ENCODE measurements around the gene ODF2.
"Not testable (repeated sequence)": the region's sequence is repeated elsewhere in the genome, so short reads cannot be mapped to it uniquely, and the experiment has no call there.

The ODF2 gene

DNA sequence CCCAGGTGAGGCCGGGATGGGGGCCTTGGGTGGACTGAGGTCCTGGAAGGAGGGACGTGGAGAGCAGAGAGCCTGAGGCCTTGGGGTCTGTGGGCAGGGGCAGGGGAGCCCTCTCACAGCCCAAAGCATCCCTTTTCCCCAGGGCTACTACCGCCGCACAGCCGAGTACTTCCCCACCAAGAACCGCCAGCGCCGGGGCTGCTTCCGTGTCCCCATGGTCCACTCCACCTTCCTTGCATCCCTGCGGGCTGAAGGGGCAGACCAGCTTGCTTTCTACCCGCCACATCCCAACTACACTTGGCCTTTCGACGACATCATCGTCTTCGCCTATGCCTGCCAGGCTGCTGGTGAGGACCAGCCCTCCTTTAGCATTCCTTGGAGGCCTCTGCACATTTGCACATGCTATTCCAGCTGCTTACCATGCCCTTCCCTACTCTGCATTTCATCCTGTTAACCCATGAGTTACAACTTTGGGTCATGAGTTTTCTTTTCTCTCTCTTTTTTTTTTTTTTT is 31.5 kb upstream of the ODF2 start:
- no peak for DNase-seq

DNA sequence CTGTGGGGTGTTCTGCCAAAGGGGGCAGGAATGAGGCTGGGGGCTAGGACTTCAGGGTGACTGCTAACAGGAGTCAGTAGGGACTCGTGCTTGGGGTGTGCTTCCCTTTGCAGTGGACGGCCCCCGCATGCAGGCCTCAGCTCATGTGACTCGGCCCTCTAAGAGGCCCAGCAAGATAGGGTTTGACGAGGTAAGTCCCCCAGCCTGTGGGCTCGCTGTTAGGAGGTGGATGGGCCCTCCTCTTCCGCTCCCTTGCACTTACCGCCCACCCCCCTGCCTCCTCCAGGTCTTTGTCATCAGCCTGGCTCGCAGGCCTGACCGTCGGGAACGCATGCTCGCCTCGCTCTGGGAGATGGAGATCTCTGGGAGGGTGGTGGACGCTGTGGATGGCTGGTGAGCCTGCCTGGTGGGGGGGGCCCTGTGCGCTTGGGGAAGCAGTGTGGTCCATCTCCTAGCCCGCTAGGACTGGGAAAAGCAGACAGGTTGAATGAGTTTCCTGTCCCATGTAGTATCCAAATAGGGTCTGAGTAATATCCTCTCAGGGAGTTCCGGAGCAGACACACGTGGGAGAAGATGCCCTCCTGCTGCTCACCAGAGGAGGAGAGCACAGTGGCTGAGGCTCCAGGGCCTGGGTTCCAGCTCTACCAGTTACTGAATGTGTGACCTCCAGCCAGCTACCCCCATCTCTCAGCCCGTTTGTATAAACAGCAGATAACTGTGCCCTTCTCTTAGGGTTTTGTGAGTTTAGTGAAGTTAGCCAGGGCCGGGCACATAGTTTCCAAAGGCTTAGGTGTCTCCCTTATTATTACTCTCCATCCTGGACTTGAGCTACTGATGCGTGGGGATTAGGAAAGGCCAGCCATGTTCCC is 26.9 kb upstream of the ODF2 start:
- no peak for DNase-seq

GRCh38 chr9:128429513-128430086 is 26.2 kb upstream of the ODF2 start:
- DNase-seq, result no peak

DNA sequence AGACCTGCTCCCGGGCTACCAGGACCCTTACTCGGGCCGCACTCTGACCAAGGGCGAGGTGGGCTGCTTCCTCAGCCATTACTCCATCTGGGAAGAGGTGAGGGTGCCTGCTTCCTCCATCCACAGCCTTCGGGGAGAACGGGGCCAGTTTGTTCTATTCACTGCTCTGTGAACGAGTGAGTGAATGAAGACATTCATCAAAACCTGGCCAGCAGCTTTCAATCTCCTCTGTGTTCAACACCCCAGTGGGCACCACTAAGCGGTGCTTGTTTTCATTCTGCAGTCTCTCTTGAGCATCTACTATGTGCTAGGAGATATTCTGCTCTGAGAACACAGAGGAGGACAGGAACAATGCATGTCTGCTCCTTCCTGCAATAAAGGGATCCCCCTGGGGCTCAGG is 24.6 kb upstream of the ODF2 start:
- no peak for DNase-seq

- DNase-seq, result no peak
These were observed 21.5 kb upstream of the ODF2 start for GRCh38 chr9:128434340-128434739.

DNA sequence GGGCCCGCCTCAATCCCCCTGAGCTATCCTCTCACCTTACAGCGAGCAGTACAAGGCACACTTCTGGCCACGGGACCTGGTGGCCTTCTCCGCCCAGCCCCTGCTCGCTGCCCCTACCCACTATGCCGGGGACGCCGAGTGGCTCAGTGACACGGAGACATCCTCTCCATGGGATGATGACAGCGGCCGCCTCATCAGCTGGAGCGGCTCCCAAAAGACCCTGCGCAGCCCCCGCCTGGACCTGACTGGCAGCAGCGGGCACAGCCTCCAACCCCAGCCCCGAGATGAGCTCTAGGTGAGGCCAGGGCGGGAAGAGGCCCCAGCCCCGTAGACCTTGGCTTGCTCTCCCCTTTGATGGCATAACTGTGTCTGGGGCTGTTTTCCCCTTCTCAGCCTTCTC is 20.2 kb upstream of the ODF2 start:
- no peak for DNase-seq

- DNase-seq, result peak; percentile 57
These were observed 17.3 kb upstream of the ODF2 start for GRCh38 chr9:128438343-128439109.

DNA sequence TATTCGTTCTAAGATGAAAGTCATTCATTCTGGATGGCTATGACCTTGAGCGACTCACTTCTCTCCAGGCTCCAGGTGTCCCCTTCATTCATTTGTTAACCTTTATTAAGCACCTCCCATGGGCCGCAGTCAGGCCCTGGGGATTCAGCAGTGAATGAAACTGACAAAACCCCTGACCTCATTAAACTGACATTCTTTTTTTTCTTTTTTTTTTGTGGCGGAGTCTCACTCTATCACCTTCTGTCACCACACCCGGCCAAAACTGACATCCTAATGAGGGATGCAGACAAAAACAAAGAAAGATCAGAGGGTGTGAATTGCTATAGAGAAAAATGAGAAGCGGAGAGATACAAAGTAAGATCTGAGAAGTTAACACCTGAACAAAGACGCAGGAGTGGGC is 16.5 kb upstream of the ODF2 start:
- no peak for DNase-seq

- DNase-seq, result no peak
These were observed 13.7 kb upstream of the ODF2 start for GRCh38 chr9:128442150-128442549.

GRCh38 chr9:128446505-128446904 is 9.3 kb upstream of the ODF2 start:
- DNase-seq, result not testable (repeated sequence)

- DNase-seq, result no peak
These were observed 7.1 kb upstream of the ODF2 start for GRCh38 chr9:128448746-128449145.

DNA sequence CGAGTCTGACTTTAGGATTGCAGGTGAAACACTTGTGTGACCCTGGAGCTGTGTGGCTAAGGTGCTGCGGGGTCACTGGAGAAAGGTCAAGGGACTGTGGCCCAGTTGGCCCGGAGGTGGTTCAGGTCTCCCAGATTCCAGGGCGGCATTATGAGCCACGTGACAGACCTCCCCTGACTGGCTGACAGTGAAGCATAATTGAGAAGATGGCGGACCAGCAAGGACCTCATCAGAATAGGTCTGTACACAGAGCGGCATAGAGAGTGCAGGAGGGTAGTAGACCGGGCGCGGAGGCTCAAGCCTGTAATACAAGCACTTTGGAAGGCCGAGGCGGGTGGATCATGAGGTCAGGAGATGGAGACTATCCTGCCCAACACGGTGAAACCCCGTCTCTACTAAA is 815 bp upstream of the ODF2 start:
- no peak for DNase-seq

DNA sequence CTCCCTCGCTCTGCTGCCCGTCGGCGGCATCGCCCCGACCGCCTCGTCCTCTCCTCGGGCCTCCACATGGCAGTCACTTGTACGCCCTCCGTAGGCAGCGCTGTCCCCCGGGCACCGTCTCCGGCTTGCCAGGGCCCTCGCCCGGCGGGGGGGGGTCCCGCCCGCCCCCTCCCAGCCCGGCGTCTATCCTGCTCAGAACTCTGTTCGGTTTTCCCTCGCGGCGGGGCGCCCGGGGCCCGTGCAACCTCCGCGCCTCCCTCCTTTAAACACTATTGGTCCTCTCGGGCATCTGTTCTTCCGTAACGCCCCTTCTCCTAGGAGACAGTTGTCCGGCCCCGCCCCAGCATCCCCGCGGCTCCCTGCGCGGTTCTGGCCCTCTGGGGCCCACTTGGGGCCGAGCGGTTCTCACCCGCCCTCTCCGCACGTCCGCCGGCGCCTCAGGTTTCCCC is 831 bp downstream of the ODF2 start:
- DNase-seq, result peak; percentile 33

DNA sequence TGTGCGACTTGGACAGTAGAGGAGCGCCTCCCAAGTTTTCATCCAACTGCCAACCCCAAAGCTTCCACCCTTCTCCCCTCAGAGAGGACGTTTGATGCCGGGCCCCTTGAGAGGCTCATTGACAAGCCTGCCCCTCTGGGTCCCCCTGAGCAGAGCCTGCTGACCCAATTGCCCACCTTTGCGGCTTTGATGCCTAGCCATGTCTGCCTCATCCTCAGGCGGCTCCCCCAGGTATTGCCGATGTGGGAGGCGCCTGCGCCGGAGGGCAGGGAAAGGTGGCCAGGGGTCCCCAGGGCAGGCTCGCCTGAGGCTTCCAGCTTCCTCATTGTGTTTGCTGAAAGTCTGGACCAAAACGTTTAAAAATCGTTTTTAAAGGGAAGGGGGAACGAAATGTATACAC is 1.4 kb downstream of the ODF2 start:
- DNase-seq, result no peak

- no peak for DNase-seq
These were observed 3.2 kb downstream of the ODF2 start for GRCh38 chr9:128459011-128459410.

GRCh38 chr9:128469070-128469469 is 13.3 kb downstream of the ODF2 start:
- DNase-seq, result no peak

DNA sequence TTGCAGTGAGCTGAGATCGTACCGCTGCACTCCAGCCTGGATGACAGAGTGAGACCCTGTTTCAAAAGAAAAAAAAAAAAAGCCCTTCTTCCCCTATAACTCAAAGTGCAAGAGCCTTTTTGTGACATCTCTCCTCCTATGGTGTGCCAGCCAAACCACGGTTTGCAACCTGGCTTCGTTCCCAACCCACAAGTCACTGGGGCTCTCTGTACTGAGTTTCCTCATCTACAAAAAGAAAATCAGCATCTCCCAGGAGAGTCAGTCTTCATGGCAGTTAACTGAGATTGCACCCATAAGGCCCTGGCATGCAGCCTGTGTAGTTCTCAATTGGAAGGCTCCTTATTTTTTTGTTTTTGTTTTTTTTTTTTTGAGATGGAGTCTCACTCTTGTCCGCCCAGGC is 14.8 kb downstream of the ODF2 start:
- no peak for DNase-seq

- no peak for DNase-seq
These were observed 17.3 kb downstream of the ODF2 start for GRCh38 chr9:128473104-128473503.

- no peak for DNase-seq
These were observed 20.1 kb downstream of the ODF2 start for GRCh38 chr9:128475867-128476266.

DNA sequence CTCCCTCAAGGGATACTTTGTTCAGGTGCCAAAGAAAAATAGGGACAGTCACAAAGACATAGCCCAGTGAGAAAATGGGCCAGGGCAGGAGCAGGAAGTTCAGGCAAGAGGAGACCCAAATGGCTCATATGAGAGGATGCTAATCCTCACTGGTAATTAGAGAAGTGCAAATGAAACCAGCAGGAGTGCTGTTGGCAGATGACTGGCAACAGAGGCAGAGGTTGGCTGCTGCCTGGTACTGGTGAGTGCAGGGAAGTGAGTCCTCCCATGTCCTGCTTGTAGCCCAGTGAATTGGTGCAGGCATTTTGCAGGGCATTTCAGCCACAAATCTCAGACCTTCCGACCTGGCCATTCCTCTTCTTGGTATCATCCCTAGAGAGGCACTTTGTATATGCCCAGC is 23.5 kb downstream of the ODF2 start:
- no peak for DNase-seq

- DNase-seq, result no peak
These were observed 25.8 kb downstream of the ODF2 start for GRCh38 chr9:128481561-128481960.

GRCh38 chr9:128482186-128482585 is 26.4 kb downstream of the ODF2 start:
- DNase-seq, result no peak

DNA sequence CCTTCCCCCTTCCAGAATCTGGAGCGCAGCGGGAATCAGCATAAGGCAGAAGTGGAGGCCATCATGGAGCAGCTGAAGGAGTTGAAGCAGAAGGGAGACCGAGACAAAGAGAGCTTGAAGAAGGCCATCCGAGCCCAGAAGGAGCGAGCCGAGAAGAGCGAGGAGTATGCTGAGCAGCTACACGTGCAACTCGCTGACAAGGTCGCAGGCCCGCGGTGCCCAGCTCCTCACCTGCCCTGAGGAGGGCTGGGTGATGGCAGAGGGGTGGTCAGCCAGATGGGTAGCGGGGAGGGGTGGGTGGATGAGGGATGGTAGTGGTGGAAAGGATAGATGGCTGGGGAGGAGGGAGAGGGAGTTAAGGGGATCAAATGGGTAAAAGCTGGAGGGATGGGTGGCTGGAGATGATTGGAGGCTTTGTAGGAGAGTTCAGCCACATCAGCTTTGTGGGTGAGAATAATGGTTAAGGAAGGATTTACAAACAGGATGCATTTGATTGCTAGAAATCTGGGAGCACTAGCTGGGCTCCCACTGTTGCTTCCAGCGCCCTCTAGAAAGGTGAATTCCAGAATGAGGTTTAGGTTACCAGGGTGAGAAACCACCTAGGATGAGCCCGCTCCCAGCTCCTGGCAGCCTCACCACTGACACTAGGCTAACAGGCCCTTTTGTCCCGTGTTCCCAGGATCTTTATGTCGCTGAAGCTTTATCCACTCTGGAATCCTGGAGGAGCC is 29.0 kb downstream of the ODF2 start:
- no peak for DNase-seq

All from NCI-H1105 (cell line).